Femur (tissue), 1 donor: ENCODE measurements around the gene LILRB5.
"Not testable (repeated sequence)": the region's sequence is repeated elsewhere in the genome, so short reads cannot be mapped to it uniquely, and the experiment has no call there.

Experiments
- DNase-seq: peaks from one replicate; pipeline ENCODE4 v3.0.0-alpha.2; 2017

The LILRB5 gene

DNA sequence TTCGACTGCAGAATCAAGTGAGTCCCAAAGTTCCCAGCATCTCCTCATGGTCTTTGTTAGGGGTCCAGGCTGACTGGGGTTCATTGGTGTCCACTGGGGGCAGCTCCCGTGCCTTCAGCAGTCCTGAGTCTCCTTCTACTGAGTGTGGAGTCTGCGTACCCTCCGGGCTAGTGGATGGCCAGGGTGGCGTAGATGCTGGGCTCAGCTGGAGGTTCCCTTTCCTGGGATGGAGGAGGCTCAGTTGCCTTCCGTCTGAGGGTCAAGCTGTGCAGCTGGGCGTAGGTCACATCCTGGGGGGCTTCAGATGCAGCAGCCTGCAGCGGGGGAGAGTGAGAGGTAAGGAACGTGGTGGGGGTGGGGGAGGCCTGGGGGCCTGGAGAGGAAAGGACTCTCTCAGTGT lies 17.4 kb upstream of the LILRB5 start:
- not testable (repeated sequence) for DNase-seq

DNA sequence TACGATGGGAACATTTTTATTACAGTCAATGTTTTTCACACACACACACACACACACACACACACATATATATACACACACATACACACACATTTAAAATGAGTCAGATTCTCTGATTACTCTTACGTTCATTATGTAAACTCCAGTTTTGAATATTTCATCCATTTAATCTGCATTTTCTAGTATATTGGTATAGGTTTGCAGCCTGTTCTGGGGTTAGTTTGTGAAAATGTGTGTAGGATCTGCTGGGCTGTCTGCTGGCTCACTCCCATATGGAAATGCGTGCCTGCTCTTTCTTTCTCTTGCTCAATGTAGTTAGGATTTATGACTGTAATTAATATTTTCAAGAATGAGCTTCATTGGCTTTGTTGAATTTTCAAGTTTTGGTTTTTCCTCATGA lies 16.7 kb upstream of the LILRB5 start:
- no peak for DNase-seq

DNA sequence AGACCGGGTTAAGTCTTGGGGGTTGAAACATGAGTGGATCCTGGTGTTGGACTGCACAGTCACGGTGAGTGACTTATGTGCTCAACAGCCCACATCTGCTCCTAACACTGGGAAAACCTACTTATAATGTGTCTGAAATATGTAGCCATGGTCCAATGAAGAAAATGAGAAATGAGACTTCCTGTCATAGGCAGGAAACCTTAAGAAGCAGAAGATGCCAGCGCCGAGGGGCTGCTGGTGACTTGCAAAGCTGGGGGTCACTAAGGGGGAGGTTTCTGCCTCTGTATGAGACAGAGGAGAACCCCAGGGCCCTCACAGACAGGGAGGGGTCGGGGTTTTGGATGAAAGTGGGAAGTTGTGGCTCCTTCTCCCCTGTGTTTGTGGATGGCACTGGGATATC lies 15.1 kb upstream of the LILRB5 start:
- not testable (repeated sequence) for DNase-seq

DNA sequence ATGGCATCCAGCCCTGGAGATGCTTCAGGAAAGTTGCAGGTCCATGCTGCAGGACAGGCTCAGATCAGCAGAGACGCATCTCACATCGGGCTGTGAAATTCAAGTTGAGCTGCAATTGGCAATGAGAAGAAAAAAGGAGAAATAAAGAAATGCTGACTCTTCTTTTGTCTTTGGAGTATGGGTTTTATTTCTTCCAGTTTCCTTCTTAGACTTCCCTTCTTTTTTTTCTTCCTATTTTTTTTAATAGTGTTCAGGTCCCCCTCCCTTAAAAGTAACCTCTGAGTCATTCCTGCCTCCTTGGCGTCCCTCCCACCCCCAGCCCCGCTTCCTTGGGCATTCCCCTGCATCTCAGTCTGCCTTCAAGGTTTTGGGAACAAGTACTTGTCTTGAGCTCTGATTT lies 14.5 kb upstream of the LILRB5 start:
- DNase-seq = not testable (repeated sequence)

DNA sequence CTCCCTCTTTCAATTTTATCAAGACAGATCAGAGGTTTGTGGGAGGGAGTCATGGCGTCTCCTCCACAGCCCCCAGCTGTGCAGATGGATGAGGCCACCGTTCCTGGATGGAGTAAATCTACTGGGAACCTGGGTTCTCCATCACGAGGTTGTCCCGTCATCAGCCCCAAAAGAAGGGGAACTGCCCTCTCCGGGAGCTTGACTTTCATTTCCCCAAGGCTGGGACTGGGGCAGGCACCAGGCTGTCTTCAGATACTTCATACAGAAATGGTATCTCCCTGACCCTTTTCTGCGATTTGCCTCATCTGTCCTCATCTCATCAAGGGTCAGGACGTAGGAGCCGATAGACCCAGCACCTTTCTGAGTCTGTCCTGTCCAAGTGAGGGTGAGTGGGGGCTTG lies 14.0 kb upstream of the LILRB5 start:
- DNase-seq = no peak

DNA sequence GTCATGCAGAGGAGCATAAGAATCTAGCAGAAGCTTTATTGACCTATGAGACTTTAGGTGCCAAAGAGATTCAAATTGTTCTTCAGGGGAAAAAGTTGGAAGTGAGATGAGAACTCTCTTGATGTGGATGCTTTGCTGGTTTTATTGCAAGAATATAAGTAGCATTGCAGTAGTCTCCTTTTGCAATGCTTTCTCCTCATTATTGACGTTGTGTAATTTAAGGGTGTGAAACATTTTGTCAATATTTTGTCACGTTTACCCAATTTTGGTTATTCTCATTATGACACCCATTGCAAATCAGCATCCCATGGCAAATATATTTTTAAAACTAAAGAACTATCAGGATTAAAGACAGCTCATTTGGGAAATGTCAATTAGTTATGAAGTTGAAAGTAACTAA lies 11.9 kb upstream of the LILRB5 start:
- no peak for DNase-seq

DNA sequence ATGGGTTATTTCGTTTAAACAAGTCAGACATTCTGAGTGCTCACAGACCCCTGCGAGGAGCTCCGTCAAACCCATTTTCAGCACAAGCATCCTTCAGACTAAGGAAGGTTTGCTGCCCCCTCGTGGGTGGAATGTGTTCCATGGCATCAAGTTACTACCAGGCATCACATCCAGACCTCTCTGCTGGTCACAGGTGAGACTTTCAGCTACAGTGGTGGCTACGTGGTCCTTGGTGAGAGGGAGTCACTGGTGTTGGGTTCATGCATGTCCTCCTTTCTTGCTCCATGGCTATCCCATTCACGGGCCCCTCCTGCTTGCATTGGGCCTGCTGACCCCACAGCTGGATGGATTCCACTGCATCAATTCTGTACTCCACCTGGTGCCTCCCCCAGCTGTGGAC lies 9.1 kb upstream of the LILRB5 start:
- peak; percentile 58 for DNase-seq

DNA sequence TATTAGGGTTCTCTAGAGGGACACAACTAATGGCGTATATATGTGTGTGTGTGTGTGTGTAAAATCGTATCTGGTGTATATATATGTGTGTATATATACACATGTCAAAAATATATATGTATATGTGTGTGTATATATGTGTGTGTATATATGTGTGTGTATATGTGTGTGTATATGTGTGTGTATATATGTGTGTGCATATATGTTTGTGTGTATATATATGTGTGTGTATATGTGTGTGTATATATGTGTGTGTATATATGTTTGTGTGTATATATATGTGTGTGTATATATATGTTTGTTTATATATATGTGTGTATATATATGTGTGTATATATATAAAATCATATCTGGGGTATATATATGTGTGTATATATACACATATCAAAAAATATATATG lies 5.4 kb upstream of the LILRB5 start:
- no peak for DNase-seq

DNA sequence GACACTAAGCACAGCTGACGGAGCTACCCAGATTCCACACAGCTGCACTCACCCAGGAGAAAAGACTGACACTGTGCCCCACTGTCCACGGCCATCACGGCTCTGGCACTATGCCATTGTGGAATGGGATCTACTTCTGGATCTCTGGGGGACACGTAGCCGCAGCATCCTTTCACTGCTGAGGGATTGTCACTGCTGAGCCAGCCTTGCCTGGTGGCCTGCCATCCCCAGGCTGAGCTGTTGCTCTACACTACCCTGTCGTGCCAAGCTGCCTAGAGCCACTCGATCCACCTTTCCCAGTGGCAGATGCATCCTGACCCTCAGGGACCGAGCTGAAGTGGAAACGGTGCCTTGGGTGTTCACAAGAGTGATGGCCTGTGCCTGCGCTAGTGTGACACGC lies 5.0 kb upstream of the LILRB5 start:
- DNase-seq = peak; percentile 6

DNA sequence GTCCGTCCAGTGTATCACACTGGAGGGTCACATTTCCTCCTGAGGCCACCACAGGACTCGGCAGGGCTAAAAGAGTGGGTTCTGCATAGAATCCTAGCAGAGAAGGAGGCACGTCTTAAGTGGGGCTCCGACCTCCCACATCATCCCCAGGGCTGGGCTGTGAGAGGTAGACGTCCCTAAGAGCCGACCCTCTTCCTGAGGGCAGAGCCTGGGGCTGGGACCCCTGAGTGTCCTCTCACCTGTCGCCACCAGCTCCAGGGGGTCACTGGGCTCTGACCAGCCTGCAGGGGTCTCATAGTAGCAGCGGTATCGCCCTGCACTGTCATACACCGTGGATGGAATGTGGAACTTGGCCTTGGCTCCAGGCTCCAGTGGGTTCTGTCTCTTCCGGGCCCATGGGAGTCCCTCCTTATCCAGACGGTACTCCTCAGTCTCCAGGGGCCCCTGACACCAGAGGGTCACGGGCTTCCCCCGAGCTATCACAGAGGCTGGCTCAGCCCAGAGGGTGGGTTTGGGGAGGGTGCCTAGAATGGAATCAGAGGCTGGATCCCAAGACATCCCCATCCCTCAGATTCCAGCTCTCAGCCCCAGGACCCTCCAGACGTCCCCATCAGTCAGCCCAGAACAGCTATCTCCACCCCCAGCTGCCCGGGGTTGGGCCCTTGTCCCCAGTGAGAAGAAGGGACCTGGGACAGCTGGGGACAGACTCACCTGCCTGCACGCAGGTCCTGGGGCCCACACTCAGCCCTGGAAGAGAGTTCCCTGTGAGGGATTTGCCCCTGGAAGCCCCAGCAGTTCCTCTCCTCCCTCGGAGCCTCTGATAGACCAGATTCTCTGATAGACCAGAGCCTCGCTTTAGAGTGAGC lies 590 bp downstream of the LILRB5 start:
- peak; percentile 7 for DNase-seq

DNA sequence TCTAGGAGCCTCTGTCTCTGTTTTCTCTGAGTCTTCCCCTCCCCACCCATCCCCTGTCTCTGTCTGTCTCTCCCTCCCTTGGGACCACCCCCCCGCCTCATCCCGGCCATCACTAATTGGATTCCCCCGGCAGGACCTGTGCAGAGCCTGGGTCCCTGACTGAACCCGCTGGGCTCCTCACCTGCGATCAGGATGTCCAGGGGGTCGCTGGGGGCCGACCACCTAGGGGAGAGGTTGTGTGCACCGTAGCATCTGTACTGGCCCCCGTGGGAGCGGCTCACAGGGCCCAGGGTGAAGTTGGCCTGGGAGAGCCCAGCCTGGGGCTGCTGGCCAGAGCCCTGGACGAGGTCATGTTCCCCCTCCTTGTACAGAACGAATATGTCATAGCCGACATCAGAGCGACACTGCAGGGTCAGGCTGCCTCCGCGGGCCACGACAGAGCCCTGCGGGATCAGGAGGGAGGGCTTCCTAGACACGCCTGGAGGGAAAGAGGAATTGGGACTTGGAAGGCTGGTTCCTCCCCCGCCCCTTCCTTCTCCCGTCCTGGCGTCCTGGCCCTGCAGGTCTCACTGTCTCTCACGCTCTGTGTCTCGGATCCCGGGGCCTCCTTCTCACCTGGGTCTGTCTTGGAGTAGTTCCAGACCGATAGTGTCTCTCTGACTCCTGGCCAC lies 1.8 kb downstream of the LILRB5 start:
- DNase-seq = peak; percentile 12

DNA sequence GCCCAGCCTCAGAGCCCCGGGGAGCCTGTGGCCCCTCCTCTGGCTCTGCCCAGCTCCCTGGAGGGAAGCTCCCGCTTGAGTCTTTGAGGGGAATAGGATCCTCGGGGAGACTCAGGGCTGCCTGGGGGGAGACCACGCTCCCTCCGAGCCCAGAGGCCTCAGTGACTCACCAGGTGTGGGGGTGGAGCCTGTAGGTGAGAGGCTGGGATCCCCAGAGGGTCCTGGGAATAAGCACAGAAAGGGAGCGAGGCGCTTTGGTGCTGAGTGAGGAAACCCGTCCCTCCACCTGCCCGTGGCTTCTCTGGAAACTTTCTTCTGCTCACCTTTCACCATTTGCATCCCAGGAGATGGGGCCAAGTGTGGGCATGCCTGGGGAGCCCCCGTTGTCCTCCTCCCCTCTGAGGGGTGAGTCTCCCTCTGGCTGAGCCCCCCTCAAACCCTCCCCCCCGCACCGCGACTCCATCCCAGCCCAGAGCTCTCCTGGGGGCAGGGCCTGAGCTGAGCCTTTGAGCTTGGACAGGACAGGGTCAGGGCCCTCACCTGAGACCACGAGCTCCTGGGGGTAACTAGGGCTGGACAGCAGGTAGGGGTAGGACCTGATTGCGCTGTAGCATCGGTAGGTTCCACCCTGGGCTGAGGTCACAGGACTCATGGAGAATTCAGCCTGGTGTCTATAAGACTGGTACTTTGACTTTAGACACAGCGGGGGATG lies 2.7 kb downstream of the LILRB5 start:
- DNase-seq = peak; percentile 12

DNA sequence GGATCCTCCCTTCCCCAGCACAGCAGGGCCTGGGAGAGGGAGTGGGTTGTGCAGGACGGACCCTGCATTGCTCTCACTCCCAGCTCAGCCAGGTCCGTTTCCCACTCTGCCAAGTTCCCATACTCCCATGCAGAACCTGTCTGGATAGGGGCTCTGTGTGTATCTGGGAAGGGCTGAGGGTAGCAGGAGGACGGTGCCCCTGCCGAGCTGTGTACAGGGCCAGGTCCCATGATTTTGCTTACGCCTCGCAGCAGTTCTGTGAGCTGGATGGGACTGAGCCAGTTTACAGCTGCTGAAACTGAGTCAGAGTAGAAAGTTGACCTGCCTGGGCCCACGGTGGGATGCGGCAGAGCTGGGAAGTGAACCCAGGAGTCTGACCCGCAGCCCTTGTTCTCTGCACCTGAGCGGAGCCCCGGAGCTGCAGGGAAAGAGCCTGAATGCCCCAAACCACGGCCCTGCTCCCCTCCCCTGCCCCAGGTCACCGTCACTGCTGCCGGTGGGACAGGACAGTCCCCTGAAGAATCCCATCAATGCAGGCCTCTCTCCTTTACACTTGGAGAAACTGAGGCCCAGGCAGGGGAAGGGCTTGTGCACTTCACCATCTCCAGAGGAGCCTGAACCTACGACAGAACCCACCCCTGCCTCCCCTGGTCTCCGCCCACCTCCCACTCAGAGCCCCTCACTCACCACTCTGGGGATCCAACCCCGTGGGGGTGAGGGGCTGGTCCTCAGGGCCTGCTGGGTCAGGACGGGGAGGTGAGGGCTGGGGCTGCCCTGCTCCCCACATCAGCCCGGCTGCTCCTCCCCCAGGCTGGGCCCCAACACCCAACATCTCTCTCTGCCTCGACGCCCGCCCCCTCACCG lies 3.5 kb downstream of the LILRB5 start:
- DNase-seq = peak; percentile 6

DNA sequence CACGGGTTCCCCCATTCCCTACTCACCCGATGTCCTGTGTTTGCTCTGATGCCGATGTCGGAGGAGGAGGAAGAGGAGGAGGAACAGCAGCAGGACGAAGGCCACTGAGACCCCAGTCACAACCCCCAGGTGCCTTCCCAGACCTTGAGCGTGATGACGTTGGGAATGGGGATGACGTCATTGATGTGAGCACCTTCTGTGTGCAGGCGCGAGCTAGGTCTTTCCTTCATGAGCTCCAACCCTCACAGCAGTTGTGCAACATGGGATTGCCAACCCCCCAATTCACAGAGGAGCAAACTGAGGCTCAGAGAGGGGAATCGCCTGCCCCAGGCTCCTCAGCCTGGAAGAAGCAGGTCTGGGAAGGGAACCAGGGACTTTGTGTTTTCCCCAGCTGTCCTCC lies 4.2 kb downstream of the LILRB5 start:
- peak; percentile 1 for DNase-seq

DNA sequence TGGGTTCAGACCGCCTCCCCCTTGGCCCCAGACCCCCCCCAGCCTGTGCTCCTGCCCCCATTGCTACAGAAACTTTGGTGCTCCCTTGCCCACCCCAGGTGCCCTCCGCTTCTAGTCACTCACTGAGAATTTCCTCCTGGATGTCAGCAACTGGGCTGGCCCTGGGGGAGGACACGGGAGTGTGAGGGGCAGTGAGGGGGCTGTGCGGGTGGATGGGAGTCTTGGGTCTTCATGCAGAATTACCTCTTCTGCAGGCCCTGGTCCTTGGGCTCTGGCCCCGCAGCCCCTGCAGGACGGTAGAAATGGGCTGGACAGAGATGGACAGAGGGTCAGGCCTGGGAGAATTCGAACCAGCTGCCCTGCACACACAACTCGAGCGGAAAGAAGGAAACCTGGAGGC lies 4.8 kb downstream of the LILRB5 start:
- no peak for DNase-seq

DNA sequence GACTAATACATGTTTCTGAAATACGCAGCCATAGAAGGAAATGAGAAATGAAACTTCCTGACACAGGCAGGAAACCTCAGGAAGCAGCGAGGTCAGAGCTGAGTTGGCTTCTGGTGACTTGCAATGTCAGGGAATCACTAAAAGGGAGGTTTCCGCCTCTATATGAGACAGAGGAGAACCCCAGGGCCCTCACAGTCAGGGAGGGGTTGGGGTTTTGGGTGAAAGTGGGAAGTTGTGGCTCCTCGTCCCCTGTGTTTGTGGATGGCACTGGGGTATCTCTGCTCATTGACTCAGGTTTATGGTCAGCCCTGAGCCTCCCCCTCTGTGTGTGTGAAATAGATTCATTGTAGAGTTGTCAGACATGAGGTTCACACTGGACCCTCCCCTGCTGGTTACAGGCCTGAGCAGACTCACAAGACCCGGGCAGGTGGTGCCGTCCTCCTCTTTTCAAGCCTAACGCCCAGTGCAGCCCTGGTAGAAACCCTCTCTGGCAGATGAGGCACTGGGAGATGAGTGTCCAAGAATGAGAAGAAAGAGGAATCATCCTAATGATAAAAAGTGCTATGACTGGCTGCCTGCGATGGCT lies 9.0 kb downstream of the LILRB5 start:
- DNase-seq = peak; percentile 45

DNA sequence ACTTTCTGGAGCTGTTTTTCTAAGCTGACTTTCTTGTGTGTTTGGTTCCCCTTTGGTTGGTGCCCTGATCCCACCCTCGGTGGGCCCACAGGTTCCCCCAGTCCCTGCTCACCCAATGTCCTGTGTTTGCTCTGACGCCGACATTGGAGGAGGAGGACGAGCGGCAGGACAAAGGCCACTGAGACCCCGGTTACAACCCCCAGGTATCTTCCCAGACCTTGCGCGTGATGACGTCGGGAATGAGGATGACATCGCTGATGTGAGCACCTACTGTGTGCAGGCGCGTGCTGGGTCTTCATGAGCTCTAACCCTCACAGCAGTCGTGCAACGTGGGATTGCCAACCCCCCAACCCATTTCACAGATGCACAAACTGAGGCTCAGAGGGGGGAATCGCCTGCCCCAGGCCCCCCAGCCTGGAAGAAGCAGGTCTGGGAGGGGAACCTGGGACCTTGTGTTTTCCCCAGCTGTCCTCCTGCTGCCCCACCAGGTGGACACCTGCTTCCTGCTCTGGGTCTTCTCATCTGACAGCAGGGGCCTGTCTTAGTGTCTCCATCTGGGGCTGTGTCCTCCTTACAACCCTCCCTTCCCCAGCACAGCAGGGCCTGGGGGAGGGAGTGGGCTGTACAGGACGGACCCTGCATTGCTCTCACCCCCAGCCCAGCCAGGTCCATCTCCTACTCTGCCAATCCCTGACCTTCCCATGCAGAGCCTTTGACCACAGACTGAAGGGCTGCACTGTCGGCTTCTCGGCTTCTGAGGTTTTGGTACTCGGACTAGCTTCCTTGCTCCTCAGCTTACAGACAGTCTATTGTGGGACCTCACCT lies 9.8 kb downstream of the LILRB5 start:
- no peak for DNase-seq

DNA sequence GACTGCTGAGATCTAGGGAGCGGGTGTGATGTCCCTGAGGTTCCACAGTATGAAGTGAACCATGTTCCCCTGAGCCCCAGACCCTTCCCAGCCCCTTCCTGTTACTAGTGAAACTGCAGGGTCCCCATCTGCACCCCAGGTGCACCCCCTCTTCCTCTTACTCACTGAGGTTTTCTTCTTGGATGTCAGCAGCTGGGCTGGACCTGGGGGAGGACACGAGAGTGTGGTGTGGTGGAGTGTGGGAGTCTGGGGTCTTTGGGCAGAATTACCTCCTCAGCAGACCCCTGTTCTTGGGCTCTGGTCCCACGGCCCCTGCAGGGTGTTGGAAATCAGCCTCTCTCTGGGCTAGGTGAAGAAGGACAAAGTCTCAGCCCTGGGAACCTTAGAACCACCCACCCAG lies 11.1 kb downstream of the LILRB5 start:
- DNase-seq = no peak

DNA sequence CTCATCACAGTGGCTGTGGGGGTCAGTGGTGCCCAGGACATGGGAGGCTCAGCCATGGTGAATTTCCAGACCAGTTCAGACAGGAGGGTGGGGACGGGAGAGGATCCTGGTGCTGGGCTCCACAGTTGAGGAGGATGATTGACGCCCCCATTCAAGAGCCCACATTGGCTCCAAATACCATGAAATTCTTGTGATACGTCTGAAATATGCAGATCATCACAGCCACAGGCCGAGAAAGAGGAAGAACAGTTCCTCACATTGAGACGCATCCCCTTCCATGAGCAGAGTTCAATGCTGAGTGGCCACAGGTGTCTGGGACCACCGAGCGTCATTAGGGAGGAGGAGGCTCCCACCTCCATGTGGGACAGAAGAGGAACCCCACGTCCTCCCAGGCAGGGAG lies 13.3 kb downstream of the LILRB5 start:
- DNase-seq = not testable (repeated sequence)

DNA sequence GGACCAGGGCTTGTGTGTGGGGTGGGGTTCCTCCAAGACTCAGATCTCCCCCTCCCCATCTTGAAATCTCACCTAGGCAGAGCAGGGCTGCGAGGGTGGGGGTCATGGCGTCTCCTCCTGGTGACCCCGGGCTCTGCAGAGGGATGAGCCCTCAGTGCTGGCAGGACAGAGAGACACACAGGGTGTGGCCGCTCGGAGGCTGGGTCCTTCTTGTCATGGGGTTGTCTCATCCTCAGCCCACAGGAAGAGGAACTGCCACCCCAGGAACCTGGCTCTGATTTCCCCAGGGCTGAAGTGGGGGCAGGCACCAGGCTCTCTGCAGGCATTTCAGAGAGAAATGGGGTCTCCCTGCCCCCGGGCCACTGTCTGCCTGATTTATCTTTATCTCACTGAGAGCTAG lies 14.4 kb downstream of the LILRB5 start, which contains the start of gene LILRA6:
Gene LILRA6, minus strand, starts transcription at position 145 of the 400 bp plus-strand sequence.
- not testable (repeated sequence) for DNase-seq

DNA sequence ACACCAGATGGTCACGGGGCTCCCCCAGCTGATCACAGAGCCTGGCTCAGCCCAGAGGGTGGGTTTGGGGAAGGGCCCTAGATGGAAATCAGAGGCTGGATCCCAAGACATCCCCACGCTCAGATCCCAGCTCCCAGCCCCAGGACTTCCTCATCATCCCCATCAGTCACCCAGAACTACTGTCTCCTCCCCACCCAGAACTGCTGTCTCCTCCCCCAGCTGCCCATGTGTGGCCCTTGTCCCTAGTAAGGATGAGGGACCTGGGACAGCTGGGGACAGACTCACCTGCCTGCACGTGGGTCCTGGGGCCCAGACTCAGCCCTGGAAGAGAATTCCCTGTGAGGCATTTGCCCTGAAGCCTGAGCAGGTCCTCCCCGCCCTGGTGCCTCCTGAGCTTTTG lies 14.8 kb downstream of the LILRB5 start:
- DNase-seq = not testable (repeated sequence)
